Fibroblast of lung (primary cell): ENCODE results near the gene MAP6. TPM values are rescaled to one million over a fixed set of nuclear protein-coding genes. Genes with fewer than 3 reads are reported as not detected.

Source experiments
- DNase-seq, 2 donors: peaks; one replicate each; pipeline versions ENCODE4 v3.0.0 to v3.0.0-alpha.2; 2010; ENCODE audit warnings: low read depth in 2 of 2
- H2AFZ ChIP-seq: 2 replicates; pipeline ENCODE4 v1.5.1; 2012; ENCODE audit warnings: low read length, control low read depth, inconsistent platforms
- H3K27ac ChIP-seq: 2 replicates; pipeline ENCODE4 v1.5.1; 2011; ENCODE audit warnings: low read length, control low read depth; ENCODE audit not compliant: insufficient read depth
- H3K27me3 ChIP-seq: 2 replicates; pipeline ENCODE4 v1.5.1; 2011; ENCODE audit warnings: mild to moderate bottlenecking, low read length; ENCODE audit not compliant: control insufficient read depth, insufficient read depth
- H3K36me3 ChIP-seq: 2 replicates; pipeline ENCODE4 v1.5.1; 2011; ENCODE audit warnings: low read length; ENCODE audit not compliant: control insufficient read depth, insufficient read depth
- H3K4me1 ChIP-seq: 2 replicates; pipeline ENCODE4 v1.5.1; 2011; ENCODE audit warnings: low read length; ENCODE audit not compliant: control insufficient read depth, insufficient read depth; ENCODE audit errors: extremely low read depth
- H3K4me2 ChIP-seq: 2 replicates; pipeline ENCODE4 v1.5.1; 2011; ENCODE audit warnings: low read length, control low read depth; ENCODE audit not compliant: insufficient read depth; ENCODE audit errors: extremely low read depth
- H3K4me3 ChIP-seq, 4 experiments: fragments of 200-600 bp in 1 of 4; sonication (generic) in 1 of 4; replicated peaks in 1 of 4; 2 replicates each; pipeline ENCODE4 v1.5.1; 2011 to 2016; ENCODE audit warnings: low read length in 4 of 4, low read depth in 3 of 4, mild to moderate bottlenecking in 3 of 4, control low read depth in 2 of 4, inconsistent platforms in 1 of 4, mixed read lengths in 1 of 4; ENCODE audit not compliant: insufficient read depth in 1 of 4; ENCODE audit errors: control extremely low read depth in 1 of 4
- H3K79me2 ChIP-seq: 2 replicates; pipeline ENCODE4 v1.5.1; 2012; ENCODE audit warnings: mild to moderate bottlenecking, low read length, inconsistent platforms; ENCODE audit not compliant: control insufficient read depth, insufficient read depth
- H3K9ac ChIP-seq: 2 replicates; pipeline ENCODE4 v1.5.1; 2011; ENCODE audit warnings: mild to moderate bottlenecking, low read length, control low read depth; ENCODE audit not compliant: insufficient read depth
- H3K9me3 ChIP-seq: 2 replicates; pipeline ENCODE4 v1.5.1; 2012; ENCODE audit warnings: low read depth, low read length; ENCODE audit not compliant: control insufficient read depth, insufficient read depth
- H4K20me1 ChIP-seq: 2 replicates; pipeline ENCODE4 v1.5.1; 2011; ENCODE audit warnings: low read length; ENCODE audit not compliant: control insufficient read depth, insufficient read depth; ENCODE audit errors: extremely low read depth
- CTCF ChIP-seq, 2 donors: IDR thresholded peaks in 1 of 2; conservative IDR thresholded peaks in 1 of 2; 1 replicate in 1 of 2; 2 replicates in 1 of 2; pipeline ENCODE4 v1.5.1; 2011 to 2012; ENCODE audit warnings: low read length in 2 of 2, control low read depth in 1 of 2, inconsistent platforms in 1 of 2, low read depth in 1 of 2, mild to moderate bottlenecking in 1 of 2
- EZH2 ChIP-seq: IDR thresholded peaks from 2 replicates; pipeline ENCODE4 v1.5.1; 2012; ENCODE audit warnings: low read length, control low read depth, mild to moderate bottlenecking; ENCODE audit errors: missing control alignments
- polyA plus RNA-seq, 2 donors: library from polyadenylated mRNA; depleted of rRNA in 1 of 2; stranded (reverse) in 1 of 2; unstranded in 1 of 2; fragments of >200 nt; gene quantifications; 2 replicates each; pipeline ENCODE4 v1.2.1, GENCODE V29; 2011 to 2012; ENCODE audit warnings: missing spikeins in 1 of 2
- total RNA-seq: library from RNA; depleted of rRNA; stranded (reverse); fragments of >200 nt; gene quantifications from 2 replicates; pipeline ENCODE4 v1.2.1, GENCODE V29; 2014

Gene MAP6
- total and polyA plus RNA-seq, 2 donors (not counting 1 experiment from before 2014, with no cell fraction given) = 0.17 to 1.0 TPM

- TF ChIP-seq EZH2 = no peak
- TF ChIP-seq CTCF (conservative IDR thresholded peaks at IDR 0.05 in 1 of 2, IDR thresholded peaks at IDR 0.05 in 1 of 2; ENCODE audit: low read depth in 1 of 2, low read length in 2 of 2) = no peak
- no peak overlapping the region for H3K4me2 ChIP-seq
- H3K9ac ChIP-seq = no peak overlapping the region
- no peak overlapping the region for H2AFZ ChIP-seq
- no peaks in the 10 kb centered on the region for H3K79me2 ChIP-seq
- H3K4me1 ChIP-seq = no peaks in the 10 kb centered on the region
- no peak overlapping the region for H3K27ac ChIP-seq
- H3K4me3 ChIP-seq = no peak overlapping the region
- H3K9me3 ChIP-seq = no peaks in the 10 kb centered on the region
- no peaks in the 10 kb centered on the region for H3K36me3 ChIP-seq
- no peaks in the 10 kb centered on the region for H4K20me1 ChIP-seq
- DNase-seq = no peak
- H3K27me3 ChIP-seq = peaks cover 15% of the 10 kb centered on the region
These were observed 73.4 kb downstream of the MAP6 start for GRCh38 chr11:75595429-75595828.

DNA sequence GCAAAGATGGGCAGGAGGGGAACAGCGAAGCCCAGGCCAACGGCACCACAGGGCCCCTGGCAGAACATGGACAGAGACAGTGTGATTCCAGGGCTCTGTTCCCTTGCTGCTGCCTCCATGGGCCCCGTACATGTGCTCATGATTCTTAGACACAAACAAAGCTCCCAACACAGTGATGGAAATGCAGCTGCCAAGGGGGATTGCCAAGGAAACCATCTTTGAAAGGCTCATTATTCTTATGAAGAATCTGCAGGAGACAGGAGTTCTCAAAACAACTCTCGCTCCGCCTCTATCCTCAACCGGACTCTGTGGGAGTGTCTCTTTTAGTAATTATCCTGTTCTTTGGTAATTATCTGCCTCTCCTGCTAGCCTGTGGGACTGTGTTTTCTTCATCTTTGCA lies 74.6 kb downstream of the MAP6 start:
- Histone ChIP-seq H3K9ac (no peak overlapping the region), H3K4me1 (no peaks in the 10 kb centered on the region), H3K36me3 (no peaks in the 10 kb centered on the region), H3K79me2 (no peaks in the 10 kb centered on the region), H3K27me3 (peaks cover 15% of the 10 kb centered on the region), H3K9me3 (no peaks in the 10 kb centered on the region), H3K4me2 (no peak overlapping the region), H3K4me3 (no peak overlapping the region), H2AFZ (no peak overlapping the region), H4K20me1 (no peaks in the 10 kb centered on the region), H3K27ac (no peak overlapping the region)
- no peak for TF ChIP-seq EZH2
- no peak for TF ChIP-seq CTCF (conservative IDR thresholded peaks at IDR 0.05 in 1 of 2, IDR thresholded peaks at IDR 0.05 in 1 of 2; ENCODE audit: low read depth in 1 of 2, low read length in 2 of 2)
- no peak for DNase-seq

GRCh38 chr11:75593286-75593915 lies 75.4 kb downstream of the MAP6 start:
- H3K27ac ChIP-seq = no peak overlapping the region
- no peak overlapping the region for H3K4me3 ChIP-seq
- H2AFZ ChIP-seq = no peak overlapping the region
- no peaks in the 10 kb centered on the region for H3K9me3 ChIP-seq
- no peaks in the 10 kb centered on the region for H3K4me1 ChIP-seq
- H3K27me3 ChIP-seq = peaks cover 11% of the 10 kb centered on the region
- H3K9ac ChIP-seq = no peak overlapping the region
- no peak overlapping the region for H3K4me2 ChIP-seq
- TF ChIP-seq EZH2 (no peak), CTCF (conservative IDR thresholded peaks at IDR 0.05 in 1 of 2, IDR thresholded peaks at IDR 0.05 in 1 of 2; ENCODE audit: low read depth in 1 of 2, low read length in 2 of 2) (no peak)
- H3K36me3 ChIP-seq = no peaks in the 10 kb centered on the region
- no peaks in the 10 kb centered on the region for H3K79me2 ChIP-seq
- H4K20me1 ChIP-seq = no peaks in the 10 kb centered on the region
- no peak for DNase-seq
